Common myeloid progenitor, CD34-positive (primary cell): Measurements from ENCODE around the gene PRMT3.
"Not testable (repeated sequence)": the region's sequence is repeated elsewhere in the genome, so short reads cannot be mapped to it uniquely, and the experiment has no call there.

Experiments used
- CTCF ChIA-PET: fragments of 350-600 bp; sonication (Branson Sonifier 250); formaldehyde crosslinking; loops from one replicate; lab custom pipeline; 2021; ENCODE audit warnings: antibody characterized with exemption; lab: Charles Lee
- POLR2A ChIA-PET: fragments of 350-600 bp; sonication (Branson Sonifier 250); formaldehyde crosslinking; loops from one replicate; lab custom pipeline; 2021; ENCODE audit warnings: antibody characterized with exemption; lab: Charles Lee
- DNase-seq, 3 donors: peaks; one replicate each; pipeline versions ENCODE4 v3.0.0 to v3.0.0-alpha.2; 2013
- H3K27ac ChIP-seq, 2 experiments: 1 replicate in 1 of 2; 2 replicates in 1 of 2; pipeline ENCODE4 v1.7.0; 2013; ENCODE audit warnings: inconsistent platforms in 2 of 2, low read length in 2 of 2, mild to moderate bottlenecking in 2 of 2, low read depth in 1 of 2, moderate library complexity in 1 of 2; ENCODE audit not compliant: severe bottlenecking in 2 of 2, insufficient read depth in 1 of 2, poor library complexity in 1 of 2
- H3K27me3 ChIP-seq, 5 experiments: replicated peaks in 2 of 5; 1 replicate in 3 of 5; 2 replicates in 2 of 5; pipeline versions ENCODE4 v1.6.1 to v1.7.0; 2013; ENCODE audit warnings: low read length in 4 of 5, mild to moderate bottlenecking in 2 of 5, moderate library complexity in 2 of 5, inconsistent platforms in 1 of 5; ENCODE audit not compliant: insufficient read depth in 5 of 5, control insufficient read depth in 4 of 5
- H3K36me3 ChIP-seq, 4 experiments: 1 replicate in 2 of 4; 2 replicates in 2 of 4; pipeline versions ENCODE4 v1.6.1 to v1.7.0; 2013; ENCODE audit warnings: low read length in 3 of 4, control low read depth in 1 of 4, mild to moderate bottlenecking in 1 of 4; ENCODE audit not compliant: control insufficient read depth in 4 of 4, insufficient read depth in 4 of 4
- H3K4me1 ChIP-seq, 4 experiments: 1 replicate in 3 of 4; 2 replicates in 1 of 4; pipeline versions ENCODE4 v1.6.1 to v1.7.1; 2013; ENCODE audit warnings: low read length in 3 of 4, mild to moderate bottlenecking in 3 of 4, control low read depth in 1 of 4, inconsistent platforms in 1 of 4, moderate library complexity in 1 of 4; ENCODE audit not compliant: control insufficient read depth in 4 of 4, insufficient read depth in 4 of 4; ENCODE audit errors: control extremely low read depth in 1 of 4
- H3K4me3 ChIP-seq, 7 experiments: 1 replicate in 4 of 7; 2 replicates in 3 of 7; pipeline versions ENCODE4 v1.5.1 to v1.7.0; 2013; ENCODE audit warnings: mild to moderate bottlenecking in 7 of 7, low read length in 6 of 7, moderate library complexity in 6 of 7, inconsistent platforms in 2 of 7, low read depth in 2 of 7, control low read depth in 1 of 7; ENCODE audit not compliant: insufficient read depth in 4 of 7, control insufficient read depth in 1 of 7; ENCODE audit errors: extremely low read depth in 1 of 7
- H3K9me3 ChIP-seq, 5 experiments: 1 replicate in 4 of 5; 2 replicates in 1 of 5; pipeline versions ENCODE4 v1.6.1 to v1.7.1; 2013; ENCODE audit warnings: low read length in 4 of 5, mild to moderate bottlenecking in 2 of 5, inconsistent platforms in 1 of 5, low read depth in 1 of 5, moderate library complexity in 1 of 5; ENCODE audit not compliant: control insufficient read depth in 4 of 5, insufficient read depth in 2 of 5; ENCODE audit errors: control extremely low read depth in 1 of 5
- WGBS: methylation state at CpG from one replicate; pipeline ENCODE4 v1.1.5; 2013; ENCODE audit not compliant: insufficient coverage; 5-methylcytosine and 5-hydroxymethylcytosine counted together

The PRMT3 gene

DNA sequence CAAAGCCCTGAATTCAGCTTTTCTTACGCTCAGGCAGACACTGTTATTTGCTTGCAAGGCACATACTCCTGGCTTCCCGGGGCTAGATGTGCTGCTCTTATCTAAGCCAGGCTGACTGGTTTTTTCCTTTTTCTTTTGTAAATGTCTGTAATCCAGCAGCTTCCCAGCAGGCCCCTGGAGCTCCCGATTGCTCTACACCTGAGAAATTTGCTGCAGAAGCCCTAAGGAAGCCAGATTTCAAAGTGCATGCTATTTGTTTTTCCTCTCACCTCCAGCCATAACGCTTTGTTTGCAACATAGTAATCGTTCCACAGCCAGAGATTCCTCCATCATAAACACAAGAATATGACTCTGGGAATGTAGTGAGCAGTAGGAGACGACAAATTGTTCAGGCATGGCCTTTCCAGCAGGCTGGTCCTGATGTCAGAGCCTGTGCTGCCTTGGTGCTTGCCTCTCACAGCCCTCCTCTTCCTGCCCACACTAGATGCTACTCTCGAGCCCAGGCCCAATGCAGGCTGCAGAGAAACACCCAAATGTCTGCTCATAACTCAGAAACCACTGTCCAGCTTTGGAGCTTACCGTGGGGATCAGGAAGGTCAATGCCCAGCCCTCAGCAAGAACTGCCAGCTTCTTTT is 157.2 kb downstream of the PRMT3 start:
- no peak overlapping the region for H3K27ac ChIP-seq
- no peak overlapping the region for H3K4me3 ChIP-seq
- peaks cover 0 to 5% (median 2%) of the 10 kb centered on the region in 5 experiments for H3K27me3 ChIP-seq
- ChIA-PET POLR2A (no interaction called here), CTCF (no interaction called here)
- no peak for DNase-seq
- no peaks in the 10 kb centered on the region for H3K9me3 ChIP-seq
- no peaks in the 10 kb centered on the region for H3K36me3 ChIP-seq
- 71% methylated on average over 6 of the region's 8 CpGs for WGBS
- H3K4me1 ChIP-seq: no peaks in the 10 kb centered on the region

DNA sequence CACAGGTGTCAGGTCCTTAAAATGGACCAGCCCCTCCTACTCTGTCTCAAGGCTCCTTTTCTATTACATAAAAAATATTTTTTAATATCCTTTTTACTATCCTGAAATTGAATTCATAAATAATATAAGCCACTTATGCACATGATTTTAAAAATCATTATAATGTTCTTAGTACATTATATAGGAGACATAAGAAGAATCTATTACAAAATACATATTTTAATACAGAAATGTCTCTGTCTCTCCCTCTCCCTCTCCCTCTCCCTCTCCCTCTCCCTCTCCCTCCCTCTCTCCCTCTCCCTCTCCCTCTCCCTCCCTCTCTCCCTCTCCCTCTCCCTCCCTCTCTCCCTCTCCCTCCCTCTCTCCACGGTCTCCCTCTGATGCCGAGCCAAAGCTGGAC is 159.9 kb downstream of the PRMT3 start:
- H3K27ac ChIP-seq: no peak overlapping the region
- H3K4me3 ChIP-seq: no peak overlapping the region
- DNase-seq: no peak
- no peaks in the 10 kb centered on the region for H3K9me3 ChIP-seq
- peaks cover 0 to 6% (median 2%) of the 10 kb centered on the region in 5 experiments for H3K27me3 ChIP-seq
- ChIA-PET CTCF (no interaction called here), POLR2A (no interaction called here)
- H3K4me1 ChIP-seq: no peaks in the 10 kb centered on the region
- no peaks in the 10 kb centered on the region for H3K36me3 ChIP-seq
- WGBS: no CpG with 5 or more reads among the region's 2 CpGs

DNA sequence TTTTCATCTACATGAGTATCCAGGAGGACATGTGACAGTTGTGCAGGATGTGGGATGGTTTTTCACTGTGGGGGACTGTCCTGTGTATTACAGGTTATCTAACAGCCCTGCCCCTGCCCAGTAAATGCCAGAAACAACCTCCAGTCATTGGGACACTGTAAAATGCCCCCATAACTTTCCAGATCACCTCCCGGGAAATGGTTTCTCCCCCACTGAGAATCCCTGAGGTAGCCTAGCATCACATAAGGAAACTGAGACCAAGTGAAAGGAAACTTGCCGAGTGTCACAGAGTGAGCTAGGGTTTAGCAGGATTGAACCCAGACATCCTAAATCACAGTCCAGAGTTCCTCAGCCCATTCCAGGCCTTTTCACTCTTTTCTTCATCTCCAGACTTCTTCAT is 163.6 kb downstream of the PRMT3 start:
- no peak overlapping the region for H3K27ac ChIP-seq
- H3K36me3 ChIP-seq: no peaks in the 10 kb centered on the region
- ChIA-PET POLR2A (no interaction called here), CTCF (no interaction called here)
- H3K4me3 ChIP-seq: no peak overlapping the region
- peaks cover 0 to 4% (median 0%) of the 10 kb centered on the region in 5 experiments for H3K9me3 ChIP-seq
- WGBS: 38% methylated on average over 2 of the region's 2 CpGs
- no peaks in the 10 kb centered on the region for H3K4me1 ChIP-seq
- no peak for DNase-seq
- peaks cover 0 to 6% (median 0%) of the 10 kb centered on the region in 5 experiments for H3K27me3 ChIP-seq

DNA sequence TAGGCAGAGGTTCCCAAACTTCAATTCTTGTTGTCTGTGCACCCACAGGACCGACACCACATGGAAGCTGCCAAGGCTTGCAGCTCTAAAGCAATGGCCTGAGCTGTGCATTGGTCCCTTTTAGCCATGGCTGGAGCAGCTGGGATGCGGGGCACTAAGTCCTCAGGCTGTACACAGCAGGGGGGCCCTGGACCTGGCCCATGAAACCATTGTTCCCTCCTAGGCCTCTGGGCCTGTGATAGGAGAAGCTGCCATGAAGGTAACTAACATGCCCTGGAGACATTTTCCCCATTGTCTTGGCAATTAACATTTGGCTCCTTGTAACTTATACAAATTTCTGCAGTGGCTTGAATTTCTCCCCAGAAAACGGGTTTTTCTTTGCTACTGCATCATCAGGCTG is 168.3 kb downstream of the PRMT3 start:
- no peak overlapping the region for H3K4me3 ChIP-seq
- DNase-seq: no peak
- peaks cover 0 to 4% (median 3%) of the 10 kb centered on the region in 5 experiments for H3K9me3 ChIP-seq
- peaks cover 0 to 6% (median 0%) of the 10 kb centered on the region in 5 experiments for H3K27me3 ChIP-seq
- ChIA-PET POLR2A (no interaction called here), CTCF (no interaction called here)
- WGBS: 75% methylated on average over 3 of the region's 3 CpGs
- H3K36me3 ChIP-seq: no peaks in the 10 kb centered on the region
- no peak overlapping the region for H3K27ac ChIP-seq
- H3K4me1 ChIP-seq: no peaks in the 10 kb centered on the region

DNA sequence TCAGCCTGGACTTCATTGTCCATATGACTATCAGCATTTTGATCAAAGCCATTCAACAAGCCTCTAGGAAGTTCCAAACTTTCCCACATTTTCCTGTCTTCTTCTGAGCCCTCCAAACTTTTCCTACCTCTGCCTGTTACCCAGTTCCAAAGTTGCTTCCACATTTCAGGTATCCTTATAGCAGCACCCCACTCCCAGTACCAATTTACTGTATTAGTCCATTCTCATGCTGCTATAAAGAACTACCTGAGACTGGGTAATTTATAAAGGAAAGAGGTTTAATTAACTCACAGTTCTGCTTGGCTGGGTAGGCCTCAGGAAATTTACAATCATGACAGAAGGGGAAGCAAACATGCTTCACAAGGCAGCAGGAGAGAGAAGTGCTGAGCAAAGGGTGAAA is 168.9 kb downstream of the PRMT3 start:
- H3K27me3 ChIP-seq, H3K9me3 ChIP-seq, POLR2A ChIA-PET, H3K4me3 ChIP-seq, H3K36me3 ChIP-seq, CTCF ChIA-PET, H3K4me1 ChIP-seq, H3K27ac ChIP-seq, DNase-seq: not testable (repeated sequence)

DNA sequence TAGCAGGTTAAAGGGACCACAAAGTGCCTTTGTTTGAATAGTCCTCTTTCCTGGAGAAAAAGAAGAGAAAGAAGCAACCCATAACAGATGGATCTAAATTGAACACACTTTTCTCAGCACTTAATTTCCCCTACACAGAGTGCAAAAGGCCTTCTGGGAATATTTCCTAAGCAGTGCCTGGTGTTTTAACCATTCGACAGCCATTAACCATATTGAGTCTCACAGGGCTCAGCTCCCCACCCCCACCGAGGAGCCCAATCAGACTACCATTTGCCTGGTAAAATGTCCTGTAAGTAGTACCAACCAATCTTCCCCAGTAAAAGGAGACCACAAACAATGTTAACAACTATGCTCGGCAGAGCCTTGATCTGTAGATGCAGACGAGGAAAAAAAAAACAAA is 171.2 kb downstream of the PRMT3 start:
- CTCF ChIA-PET: no interaction called here
- peaks cover 0 to 4% (median 3%) of the 10 kb centered on the region in 5 experiments for H3K9me3 ChIP-seq
- H3K27ac ChIP-seq: no peak overlapping the region
- POLR2A ChIA-PET: no interaction called here
- H3K4me3 ChIP-seq: no peak overlapping the region
- no peaks in the 10 kb centered on the region for H3K4me1 ChIP-seq
- peaks cover 0 to 7% (median under 1%) of the 10 kb centered on the region in 5 experiments for H3K27me3 ChIP-seq
- no peaks in the 10 kb centered on the region for H3K36me3 ChIP-seq
- DNase-seq: no peak
- 85% methylated on average over 4 of the region's 4 CpGs for WGBS
